Ramos (cell line): ENCODE measurements around the gene TTC28.

ENCODE experiments used
- in situ Hi-C: fragments of 300-500 bp; cut with MboI; formaldehyde crosslinking; loops from one replicate; pipeline ENCODE4 v1.14.3; 2022; ENCODE audit warnings: low sequenced_read_pairs; ENCODE audit not compliant: unreplicated experiment

Gene TTC28

GRCh38 chr22:27993774-27994350 is 685.8 kb downstream of the TTC28 start:
- in situ Hi-C loops: no loop called here

- in situ Hi-C loops: no loop called here
Observed at GRCh38 chr22:27993201-27993635, 686.4 kb downstream of the TTC28 start.

GRCh38 chr22:27992294-27993165 is 687.1 kb downstream of the TTC28 start:
- in situ Hi-C loops: no loop called here

- in situ Hi-C loops: no loop called here
Observed at GRCh38 chr22:27991586-27992293, 687.9 kb downstream of the TTC28 start.

GRCh38 chr22:27990879-27991278 is 688.8 kb downstream of the TTC28 start:
- in situ Hi-C loops: no loop called here

- in situ Hi-C loops: no loop called here
Observed at GRCh38 chr22:27990451-27990840, 689.2 kb downstream of the TTC28 start.

GRCh38 chr22:27989758-27990450 is 689.7 kb downstream of the TTC28 start:
- in situ Hi-C loops: no loop called here

GRCh38 chr22:27988704-27989103 is 690.9 kb downstream of the TTC28 start:
- in situ Hi-C loops: no loop called here

GRCh38 chr22:27987557-27987956 is 692.1 kb downstream of the TTC28 start:
- in situ Hi-C loops: no loop called here

GRCh38 chr22:27986937-27987336 is 692.7 kb downstream of the TTC28 start:
- in situ Hi-C loops: no loop called here

GRCh38 chr22:27986459-27986858 is 693.2 kb downstream of the TTC28 start:
- in situ Hi-C loops: no loop called here

GRCh38 chr22:27985323-27986275 is 694.0 kb downstream of the TTC28 start:
- in situ Hi-C loops: no loop called here

- in situ Hi-C loops: no loop called here
Observed at GRCh38 chr22:27984723-27985122, 694.9 kb downstream of the TTC28 start.

- in situ Hi-C loops: no loop called here
Observed at GRCh38 chr22:27984001-27984695, 695.5 kb downstream of the TTC28 start.

- in situ Hi-C loops: no loop called here
Observed at GRCh38 chr22:27983361-27983791, 696.3 kb downstream of the TTC28 start.

GRCh38 chr22:27982630-27983180 is 696.9 kb downstream of the TTC28 start:
- in situ Hi-C loops: no loop called here

GRCh38 chr22:27982106-27982505 is 697.5 kb downstream of the TTC28 start:
- in situ Hi-C loops: no loop called here

- in situ Hi-C loops: no loop called here
Observed at GRCh38 chr22:27980424-27981148, 699.1 kb downstream of the TTC28 start.
